ENCODE measurements around the gene KPNA3.
"Not testable (repeated sequence)": the region's sequence is repeated elsewhere in the genome, so short reads cannot be mapped to it uniquely, and the experiment has no call there.

GRCh38 chr13:49761811-49762210 is 30.7 kb downstream of the KPNA3 start:
- TF ChIP-seq, protein P1, sequence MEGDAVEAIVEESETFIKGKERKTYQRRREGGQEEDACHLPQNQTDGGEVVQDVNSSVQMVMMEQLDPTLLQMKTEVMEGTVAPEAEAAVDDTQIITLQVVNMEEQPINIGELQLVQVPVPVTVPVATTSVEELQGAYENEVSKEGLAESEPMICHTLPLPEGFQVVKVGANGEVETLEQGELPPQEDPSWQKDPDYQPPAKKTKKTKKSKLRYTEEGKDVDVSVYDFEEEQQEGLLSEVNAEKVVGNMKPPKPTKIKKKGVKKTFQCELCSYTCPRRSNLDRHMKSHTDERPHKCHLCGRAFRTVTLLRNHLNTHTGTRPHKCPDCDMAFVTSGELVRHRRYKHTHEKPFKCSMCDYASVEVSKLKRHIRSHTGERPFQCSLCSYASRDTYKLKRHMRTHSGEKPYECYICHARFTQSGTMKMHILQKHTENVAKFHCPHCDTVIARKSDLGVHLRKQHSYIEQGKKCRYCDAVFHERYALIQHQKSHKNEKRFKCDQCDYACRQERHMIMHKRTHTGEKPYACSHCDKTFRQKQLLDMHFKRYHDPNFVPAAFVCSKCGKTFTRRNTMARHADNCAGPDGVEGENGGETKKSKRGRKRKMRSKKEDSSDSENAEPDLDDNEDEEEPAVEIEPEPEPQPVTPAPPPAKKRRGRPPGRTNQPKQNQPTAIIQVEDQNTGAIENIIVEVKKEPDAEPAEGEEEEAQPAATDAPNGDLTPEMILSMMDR (conservative IDR thresholded peaks at IDR 0.05; ENCODE audit: low read depth in 2 of 2) = not testable (repeated sequence)
- not testable (repeated sequence) for TF ChIP-seq REST (IDR thresholded peaks at IDR 0.05; ENCODE audit: unreplicated experiment); EZH2 (IDR thresholded peaks at IDR 0.05; ENCODE audit: low read depth, unreplicated experiment); POLR2AphosphoS5 (IDR thresholded peaks at IDR 0.05; ENCODE audit: low read depth); CREB1 (CRISPR knock-in tag; IDR thresholded peaks at IDR 0.05; ENCODE audit: low read depth); ZNF331 (CRISPR knock-in tag; IDR thresholded peaks at IDR 0.05; ENCODE audit: low read depth); EZH2phosphoT487 (IDR thresholded peaks at IDR 0.05; ENCODE audit: unreplicated experiment); ZNF462 (CRISPR knock-in tag; IDR thresholded peaks at IDR 0.05); JUNB (IDR thresholded peaks at IDR 0.05; ENCODE audit: unreplicated experiment)
- TF ChIP-seq, protein P2, sequence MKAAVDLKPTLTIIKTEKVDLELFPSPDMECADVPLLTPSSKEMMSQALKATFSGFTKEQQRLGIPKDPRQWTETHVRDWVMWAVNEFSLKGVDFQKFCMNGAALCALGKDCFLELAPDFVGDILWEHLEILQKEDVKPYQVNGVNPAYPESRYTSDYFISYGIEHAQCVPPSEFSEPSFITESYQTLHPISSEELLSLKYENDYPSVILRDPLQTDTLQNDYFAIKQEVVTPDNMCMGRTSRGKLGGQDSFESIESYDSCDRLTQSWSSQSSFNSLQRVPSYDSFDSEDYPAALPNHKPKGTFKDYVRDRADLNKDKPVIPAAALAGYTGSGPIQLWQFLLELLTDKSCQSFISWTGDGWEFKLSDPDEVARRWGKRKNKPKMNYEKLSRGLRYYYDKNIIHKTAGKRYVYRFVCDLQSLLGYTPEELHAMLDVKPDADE (IDR thresholded peaks at IDR 0.05) = not testable (repeated sequence)

Data from GM23338 (cell line).